ENCODE data around the gene TAF11L2.

DNA sequence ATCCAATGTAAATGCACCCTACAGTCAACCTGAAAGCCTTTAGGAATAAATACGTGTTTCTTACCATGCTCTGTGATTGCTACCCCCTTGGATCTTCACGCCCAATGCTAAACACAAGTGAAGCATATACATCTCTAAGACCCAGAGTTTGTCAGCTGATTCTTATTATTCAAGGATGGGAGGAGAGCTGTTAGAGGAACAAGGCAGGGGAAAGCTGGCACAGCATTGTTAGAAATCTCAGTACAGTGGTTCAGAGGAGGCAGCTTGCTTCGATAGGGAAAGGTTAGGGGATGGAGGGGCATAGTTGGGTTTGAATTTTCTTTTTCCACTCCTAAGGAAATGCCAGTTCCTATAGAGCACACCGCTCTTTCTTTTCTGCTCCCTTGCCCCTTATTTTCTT, 16.7 kb upstream of the TAF11L2 start:
- TF ChIP-seq CTCF (IDR thresholded peaks at IDR 0.05) = no peak
- TF ChIP-seq ZFX (IDR thresholded peaks at IDR 0.05; ENCODE audit: borderline replicate concordance) = no peak
